ENCODE measurements around the gene HOXA13. TPM values are rescaled to one million over a fixed set of nuclear protein-coding genes. Genes with fewer than 3 reads are reported as not detected.

The HOXA13 gene
- total RNA-seq, 1 experiment from 2014 or later = 12.1 TPM

- Histone ChIP-seq H3K9me2 (replicated peaks; ENCODE audit: low read length) (no peaks in the 10 kb centered on the region), H2AFZ (ENCODE audit: low read length) (no peak overlapping the region), H3K4me2 (ENCODE audit: low read length) (no peak overlapping the region), H3K9ac (ENCODE audit: low read length) (no peak overlapping the region), H4K20me1 (ENCODE audit: low read length) (no peaks in the 10 kb centered on the region), H3K79me2 (ENCODE audit: low read length) (no peaks in the 10 kb centered on the region), H3K36me3 (ENCODE audit: low read depth, low read length) (no peaks in the 10 kb centered on the region), H3K4me1 (ENCODE audit: insufficient read depth, low read length) (peaks cover 13% of the 10 kb centered on the region; the same call in 1 of the 2 replicates), H3F3A (ENCODE audit: low read length, unreplicated experiment) (no peaks in the 10 kb centered on the region), H3K27me3 (ENCODE audit: low read length) (peaks cover 13% of the 10 kb centered on the region), H3K4me3 (ENCODE audit: low read length) (no peak overlapping the region), H3K27ac (ENCODE audit: low read length) (no peak overlapping the region), H3K9me3 (ENCODE audit: low read length) (no peaks in the 10 kb centered on the region)
- ChIA-PET POLR2A (ENCODE audit: unreplicated experiment) (no interaction called here), CTCF (no interaction called here)
- DNase-seq (no peak), ATAC-seq (no peak)
- TF ChIP-seq CTCF (conservative IDR thresholded peaks at IDR 0.05; ENCODE audit: low read depth, low read length) = no peak
- TF ChIP-seq EZH2phosphoT487 (IDR thresholded peaks at IDR 0.05; ENCODE audit: borderline replicate concordance, low read length) = no peak
- no peak for TF ChIP-seq EZH2 (IDR thresholded peaks at IDR 0.05; ENCODE audit: low read length, unreplicated experiment)
- no TSS peak for BruUV-seq (replicated peaks)
- intact Hi-C loops (cut with micrococcal nuclease) = loop anchor here (5.0 kb wide), 1 partner anchor 183 kb away; no protein-coding TSS in a partner anchor
Observed at GRCh38 chr7:27239387-27240014, 39.6 kb upstream of the HOXA13 start.

- H3K27ac ChIP-seq (ENCODE audit: low read length) = no peak overlapping the region
- no peaks in the 10 kb centered on the region for H3K9me2 ChIP-seq (replicated peaks; ENCODE audit: low read length)
- H3K9me3 ChIP-seq (ENCODE audit: low read length) = no peaks in the 10 kb centered on the region
- H3F3A ChIP-seq (ENCODE audit: low read length, unreplicated experiment) = no peaks in the 10 kb centered on the region
- H3K9ac ChIP-seq (ENCODE audit: low read length) = no peak overlapping the region
- H2AFZ ChIP-seq (ENCODE audit: low read length) = no peak overlapping the region
- CTCF ChIA-PET = no interaction called here
- no TSS peak for BruUV-seq (replicated peaks)
- no peak for DNase-seq
- intact Hi-C loops (cut with micrococcal nuclease) = loop anchor here (5.0 kb wide), 1 partner anchor 183 kb away; no protein-coding TSS in a partner anchor
- no peak overlapping the region for H3K4me2 ChIP-seq (ENCODE audit: low read length)
- no peak overlapping the region for H3K4me3 ChIP-seq (ENCODE audit: low read length)
- H3K36me3 ChIP-seq (ENCODE audit: low read depth, low read length) = no peaks in the 10 kb centered on the region
- H3K27me3 ChIP-seq (ENCODE audit: low read length) = peaks cover 13% of the 10 kb centered on the region
- H3K4me1 ChIP-seq (ENCODE audit: insufficient read depth, low read length) = peaks cover 13% of the 10 kb centered on the region; the same call in 1 of the 2 replicates
- POLR2A ChIA-PET (ENCODE audit: unreplicated experiment) = no interaction called here
- H3K79me2 ChIP-seq (ENCODE audit: low read length) = no peaks in the 10 kb centered on the region
- TF ChIP-seq EZH2phosphoT487 (IDR thresholded peaks at IDR 0.05; ENCODE audit: borderline replicate concordance, low read length) (no peak), EZH2 (IDR thresholded peaks at IDR 0.05; ENCODE audit: low read length, unreplicated experiment) (no peak), CTCF (conservative IDR thresholded peaks at IDR 0.05; ENCODE audit: low read depth, low read length) (no peak)
- ATAC-seq = no peak
- no peaks in the 10 kb centered on the region for H4K20me1 ChIP-seq (ENCODE audit: low read length)
Observed at GRCh38 chr7:27238979-27239386, 39.1 kb upstream of the HOXA13 start.

- ChIA-PET CTCF (interaction anchor here (0.7 to 1.1 kb wide), 2 partner anchors 160 to 368 kb away, joined by 3 to 10 read pairs; no protein-coding TSS in a partner anchor), POLR2A (ENCODE audit: unreplicated experiment) (interaction anchor here (0.7 kb wide), 1 partner anchor 13 kb away, joined by 3 read pairs; no protein-coding TSS in a partner anchor)
- no peak overlapping the region for H3K9ac ChIP-seq (ENCODE audit: low read length)
- DNase-seq = peak; percentile 58
- ATAC-seq = peak; percentile 48
- H3K27me3 ChIP-seq (ENCODE audit: low read length) = peaks cover 3% of the 10 kb centered on the region; the same call in 1 of the 2 replicates
- no peak for TF ChIP-seq EZH2phosphoT487 (IDR thresholded peaks at IDR 0.05; ENCODE audit: borderline replicate concordance, low read length)
- no peak for TF ChIP-seq EZH2 (IDR thresholded peaks at IDR 0.05; ENCODE audit: low read length, unreplicated experiment)
- no peak for TF ChIP-seq CTCF (conservative IDR thresholded peaks at IDR 0.05; ENCODE audit: low read depth, low read length)
- H3K36me3 ChIP-seq (ENCODE audit: low read depth, low read length) = no peaks in the 10 kb centered on the region
- no peak overlapping the region for H2AFZ ChIP-seq (ENCODE audit: low read length)
- intact Hi-C loops (cut with micrococcal nuclease) = loop anchor here (5.0 kb wide), 1 partner anchor 184 kb away; no protein-coding TSS in a partner anchor
- H3F3A ChIP-seq (ENCODE audit: low read length, unreplicated experiment) = no peaks in the 10 kb centered on the region
- H3K79me2 ChIP-seq (ENCODE audit: low read length) = no peaks in the 10 kb centered on the region
- no peak overlapping the region for H3K27ac ChIP-seq (ENCODE audit: low read length)
- no peak overlapping the region for H3K4me3 ChIP-seq (ENCODE audit: low read length)
- no TSS peak for BruUV-seq (replicated peaks)
- H3K9me3 ChIP-seq (ENCODE audit: low read length) = no peaks in the 10 kb centered on the region
- H3K4me1 ChIP-seq (ENCODE audit: insufficient read depth, low read length) = peaks cover 9% of the 10 kb centered on the region; the same call in 1 of the 2 replicates
- H4K20me1 ChIP-seq (ENCODE audit: low read length) = no peaks in the 10 kb centered on the region
- no peaks in the 10 kb centered on the region for H3K9me2 ChIP-seq (replicated peaks; ENCODE audit: low read length)
- H3K4me2 ChIP-seq (ENCODE audit: low read length) = no peak overlapping the region
Observed at GRCh38 chr7:27237735-27238334, 37.9 kb upstream of the HOXA13 start.

Data from PC-3 (cell line).